SH-SY5Y (cell line): ENCODE results near the gene ZNF296.

ENCODE experiments used
- GATA2 ChIP-seq: IDR thresholded peaks from 2 replicates; pipeline ENCODE4 v1.6.1; 2011; ENCODE audit warnings: mild to moderate bottlenecking, low read depth, low read length
- GATA3 ChIP-seq: IDR thresholded peaks from 2 replicates; pipeline ENCODE4 v1.6.1; 2011; ENCODE audit warnings: low read depth, mild to moderate bottlenecking, low read length, moderate library complexity

DNA sequence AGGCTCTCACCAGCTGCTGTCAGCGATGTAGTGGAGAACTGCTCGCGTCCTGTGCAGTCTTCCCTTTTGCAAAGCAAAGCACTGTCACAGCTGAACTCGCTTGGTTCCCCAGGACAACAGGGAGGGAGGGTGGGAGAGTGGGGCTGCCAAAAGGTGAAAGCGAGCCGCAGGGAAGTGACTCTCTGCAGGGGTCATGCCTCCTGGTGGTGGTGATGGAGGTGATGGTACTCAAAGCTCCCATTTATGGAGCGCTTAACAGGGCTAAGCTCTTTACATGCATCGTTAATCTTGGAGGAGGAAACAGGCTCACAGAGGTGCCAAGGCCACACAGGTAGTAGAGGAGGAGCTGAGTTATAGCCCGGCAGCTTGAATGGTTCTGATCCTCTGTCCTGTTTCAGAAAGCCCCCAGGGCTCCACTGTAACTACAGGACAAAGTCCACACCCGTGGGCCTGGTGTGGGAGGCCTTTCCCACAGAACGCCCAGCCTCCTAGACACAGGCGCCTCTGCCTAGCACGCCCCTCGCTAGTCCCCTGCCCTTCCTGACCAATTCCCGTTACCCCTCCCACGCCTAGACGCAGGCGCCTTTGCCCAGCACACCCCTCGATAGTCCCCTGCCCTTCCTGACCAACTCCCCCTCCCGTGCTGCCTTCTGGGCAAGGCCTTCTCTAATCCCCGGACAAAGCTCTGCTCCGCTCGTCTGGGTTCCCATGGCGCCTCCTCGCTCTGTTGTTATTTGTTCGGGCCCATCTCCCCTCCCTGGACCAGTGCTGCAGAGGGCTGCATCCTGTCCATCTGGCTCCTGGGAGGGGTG is 27.4 kb upstream of the ZNF296 start:
- TF ChIP-seq GATA2 (no peak), GATA3 (no peak)
